GM23338 (cell line): ENCODE data around the gene HACL1. TPM values are rescaled to one million over a fixed set of nuclear protein-coding genes. Genes with fewer than 3 reads are reported as not detected.

Source experiments
- ATAC-seq: fragments of 200-7000 bp; cut with Tn5 transposase; 3 replicates; pipeline ENCODE4 v1.9.1; 2020
- DNase-seq: peaks from one replicate; pipeline ENCODE4 v3.0.0-alpha.2; 2015; ENCODE audit warnings: low spot score
- H2AFZ ChIP-seq: fragments of 200-600 bp; sonication (generic); 2 replicates; pipeline ENCODE4 v1.8.0; 2016; ENCODE audit warnings: antibody characterized with exemption, mild to moderate bottlenecking, moderate library complexity
- H3F3A ChIP-seq: fragments of 200-600 bp; sonication (generic); replicated peaks from 2 replicates; pipeline ENCODE4 v1.8.0; 2017; ENCODE audit warnings: antibody characterized with exemption, mixed run types, low read depth
- H3K27ac ChIP-seq: fragments of 200-600 bp; sonication (generic); 2 replicates; pipeline ENCODE4 v1.6.1; 2016; ENCODE audit warnings: low read depth
- H3K27me3 ChIP-seq: fragments of 200-600 bp; sonication (generic); 2 replicates; pipeline ENCODE4 v1.8.0; 2016; ENCODE audit warnings: mild to moderate bottlenecking, mixed run types, moderate library complexity; ENCODE audit not compliant: insufficient read depth
- H3K36me3 ChIP-seq: fragments of 200-600 bp; sonication (generic); 2 replicates; pipeline ENCODE4 v1.8.0; 2016; ENCODE audit warnings: mild to moderate bottlenecking; ENCODE audit not compliant: insufficient read depth
- H3K4me1 ChIP-seq: fragments of 200-600 bp; sonication (generic); 2 replicates; pipeline ENCODE4 v1.8.0; 2016; ENCODE audit warnings: mild to moderate bottlenecking, moderate library complexity; ENCODE audit not compliant: insufficient read depth
- H3K4me2 ChIP-seq: fragments of 200-600 bp; sonication (generic); 2 replicates; pipeline ENCODE4 v1.7.1; 2017; ENCODE audit warnings: mixed run types
- H3K4me3 ChIP-seq: fragments of 200-600 bp; sonication (generic); 2 replicates; pipeline ENCODE4 v1.6.1; 2016; ENCODE audit warnings: mixed run types
- H3K79me2 ChIP-seq: fragments of 200-600 bp; sonication (generic); replicated peaks from 2 replicates; pipeline ENCODE4 v1.8.0; 2017; ENCODE audit warnings: mild to moderate bottlenecking; ENCODE audit not compliant: insufficient read depth
- H3K9me2 ChIP-seq: fragments of 200-600 bp; sonication (generic); 2 replicates; pipeline ENCODE4 v1.8.0; 2017; ENCODE audit not compliant: insufficient read depth
- H4K20me1 ChIP-seq: fragments of 200-600 bp; sonication (generic); replicated peaks from 2 replicates; pipeline ENCODE4 v1.8.0; 2017; ENCODE audit warnings: mild to moderate bottlenecking; ENCODE audit not compliant: insufficient read depth
- H3K27ac Mint-ChIP-seq: 2 replicates; pipeline ENCODE4 v1.8.0; 2020; ENCODE audit warnings: inconsistent platforms, mild to moderate bottlenecking, moderate library complexity, mixed read lengths
- H3K27me3 Mint-ChIP-seq: 3 replicates; pipeline ENCODE4 v1.8.0; 2022; ENCODE audit warnings: low read depth, mild to moderate bottlenecking, moderate library complexity, mixed read lengths, inconsistent platforms; ENCODE audit not compliant: insufficient read depth, poor library complexity
- H3K36me3 Mint-ChIP-seq: 3 replicates; pipeline ENCODE4 v1.8.0; 2021; ENCODE audit warnings: low read depth, mild to moderate bottlenecking, inconsistent platforms, moderate library complexity, mixed read lengths
- H3K4me1 Mint-ChIP-seq: 3 replicates; pipeline ENCODE4 v1.8.0; 2020; ENCODE audit warnings: mild to moderate bottlenecking, inconsistent platforms, mixed read lengths
- H3K4me3 Mint-ChIP-seq: 3 replicates; pipeline ENCODE4 v1.8.0; 2021; ENCODE audit warnings: moderate library complexity, mild to moderate bottlenecking, inconsistent platforms, mixed read lengths
- H3K9me3 Mint-ChIP-seq: 3 replicates; pipeline ENCODE4 v1.8.0; 2020; ENCODE audit warnings: moderate library complexity, mild to moderate bottlenecking, inconsistent platforms, mixed read lengths
- CREB1 ChIP-seq: fragments of 250-450 bp; sonication (Bioruptor Pico); IDR thresholded peaks from 2 replicates; pipeline ENCODE4 v1.5.0; 2020; ENCODE audit warnings: low read depth, mild to moderate bottlenecking, moderate library complexity
- ETS1 ChIP-seq: IDR thresholded peaks from 2 replicates; pipeline ENCODE4 v1.6.1; 2016; ENCODE audit warnings: antibody characterized with exemption
- EZH2 ChIP-seq: fragments of 200-600 bp; sonication (generic); IDR thresholded peaks from one replicate; pipeline ENCODE4 v1.8.0; 2017; ENCODE audit warnings: antibody characterized with exemption, mild to moderate bottlenecking, low read depth; ENCODE audit not compliant: unreplicated experiment
- EZH2phosphoT487 ChIP-seq: fragments of 200-600 bp; sonication (generic); IDR thresholded peaks from one replicate; pipeline ENCODE4 v1.8.1; 2018; ENCODE audit warnings: antibody characterized with exemption; ENCODE audit not compliant: unreplicated experiment
- JUNB ChIP-seq: IDR thresholded peaks from one replicate; pipeline ENCODE4 v1.6.1; 2016; ENCODE audit warnings: antibody characterized with exemption; ENCODE audit not compliant: unreplicated experiment
- NANOG ChIP-seq: IDR thresholded peaks from 2 replicates; pipeline ENCODE4 v1.6.1; 2016; ENCODE audit warnings: antibody characterized with exemption, borderline replicate concordance
- POLR2AphosphoS5 ChIP-seq: IDR thresholded peaks from 2 replicates; pipeline ENCODE4 v1.6.1; 2016; ENCODE audit warnings: antibody characterized with exemption, low read depth
- REST ChIP-seq: IDR thresholded peaks from one replicate; pipeline ENCODE4 v1.6.1; 2018; ENCODE audit warnings: antibody characterized with exemption; ENCODE audit not compliant: unreplicated experiment
- STAT1 ChIP-seq: IDR thresholded peaks from one replicate; pipeline ENCODE4 v1.6.1; 2016; ENCODE audit warnings: antibody characterized with exemption; ENCODE audit not compliant: unreplicated experiment
- ZNF114 ChIP-seq: fragments of 250-450 bp; sonication (Bioruptor Pico); IDR thresholded peaks from 2 replicates; pipeline ENCODE4 v1.5.0; 2020; ENCODE audit warnings: mild to moderate bottlenecking, moderate library complexity
- ZNF331 ChIP-seq: fragments of 250-450 bp; sonication (Bioruptor Pico); IDR thresholded peaks from 2 replicates; pipeline ENCODE4 v1.5.0; 2020; ENCODE audit warnings: low read depth, mild to moderate bottlenecking, moderate library complexity
- ZNF462 ChIP-seq: fragments of 250-450 bp; sonication (Bioruptor Pico); IDR thresholded peaks from 2 replicates; pipeline ENCODE4 v1.5.0; 2020; ENCODE audit warnings: mild to moderate bottlenecking, moderate library complexity
- polyA plus RNA-seq: library from polyadenylated mRNA; unstranded; fragments of >200 nt; fragmentation: Nextera tagmentation; extraction: Ambion mirVana; gene quantifications from 2 replicates; pipeline ENCODE4 v1.2.1, GENCODE V29; 2016
- total RNA-seq: library from RNA; depleted of rRNA; stranded (reverse); fragments of >200 nt; shearing (Covaris generic); gene quantifications from 2 replicates; pipeline ENCODE4 v1.2.3, GENCODE V29; 2014
- TF ChIP-seq, protein P1 (sequence below), 2 experiments: fragments of 200-600 bp in 1 of 2; sonication (generic) in 1 of 2; conservative IDR thresholded peaks; 2 replicates each; pipeline versions ENCODE4 v1.5.1 to v1.6.1; 2016 to 2017; ENCODE audit warnings: antibody characterized with exemption in 2 of 2, low read depth in 2 of 2, mild to moderate bottlenecking in 2 of 2, moderate library complexity in 1 of 2

HACL1 gene
- total and polyA plus RNA-seq, 2 experiments from 2014 or later = 19.6 to 33.5 TPM

DNA sequence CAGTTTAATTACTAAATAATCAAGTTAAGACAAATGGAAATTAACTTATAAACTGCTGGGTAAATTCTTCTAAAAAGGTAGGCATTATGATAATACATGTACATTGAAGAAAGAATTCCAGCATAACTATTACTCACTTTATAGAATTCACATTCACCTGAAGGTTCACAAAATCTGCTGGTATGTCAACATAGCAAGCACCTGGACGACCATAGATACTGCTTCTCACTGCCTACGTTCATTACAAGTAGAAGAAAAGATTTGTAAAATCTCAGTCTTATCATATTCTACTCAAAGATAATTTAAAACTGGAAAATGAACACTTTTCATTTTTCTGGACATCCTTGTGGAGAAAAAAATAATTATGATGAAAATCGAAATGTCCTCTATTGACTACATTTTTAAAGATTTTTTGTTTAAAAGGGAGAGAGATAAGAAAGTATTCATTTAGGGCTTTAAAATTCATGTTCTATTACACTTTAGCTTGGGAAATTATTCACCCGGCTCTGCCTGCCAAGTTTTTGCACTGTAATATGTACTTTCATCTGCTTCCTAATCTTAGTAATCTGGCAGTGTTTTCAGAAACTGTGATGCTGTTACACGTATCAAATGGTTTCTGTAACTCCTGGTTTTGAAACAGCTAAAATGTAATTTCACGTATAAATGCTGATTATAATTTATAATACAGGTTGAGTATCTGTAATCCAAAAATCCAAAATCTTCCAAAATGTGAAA is 16.1 kb downstream of the HACL1 start:
- no peak overlapping the region for H3K4me2 ChIP-seq
- Mint-ChIP-seq H3K27ac (no peak overlapping the region), H3K27me3 (no peaks in the 10 kb centered on the region), H3K9me3 (no peaks in the 10 kb centered on the region), H3K36me3 (peaks cover 47% of the 10 kb centered on the region; the same call in 2 of the 3 replicates), H3K4me3 (no peak overlapping the region), H3K4me1 (no peaks in the 10 kb centered on the region)
- no peaks in the 10 kb centered on the region for H3K79me2 ChIP-seq
- H3K4me1 ChIP-seq = no peaks in the 10 kb centered on the region
- H3K27ac ChIP-seq = no peak overlapping the region
- no peak for DNase-seq
- H4K20me1 ChIP-seq = no peaks in the 10 kb centered on the region
- no peak for TF ChIP-seq NANOG
- TF ChIP-seq ZNF462 (CRISPR knock-in tag) = no peak
- TF ChIP-seq POLR2AphosphoS5 = no peak
- TF ChIP-seq REST = no peak
- TF ChIP-seq EZH2phosphoT487 = no peak
- TF ChIP-seq, protein P1, sequence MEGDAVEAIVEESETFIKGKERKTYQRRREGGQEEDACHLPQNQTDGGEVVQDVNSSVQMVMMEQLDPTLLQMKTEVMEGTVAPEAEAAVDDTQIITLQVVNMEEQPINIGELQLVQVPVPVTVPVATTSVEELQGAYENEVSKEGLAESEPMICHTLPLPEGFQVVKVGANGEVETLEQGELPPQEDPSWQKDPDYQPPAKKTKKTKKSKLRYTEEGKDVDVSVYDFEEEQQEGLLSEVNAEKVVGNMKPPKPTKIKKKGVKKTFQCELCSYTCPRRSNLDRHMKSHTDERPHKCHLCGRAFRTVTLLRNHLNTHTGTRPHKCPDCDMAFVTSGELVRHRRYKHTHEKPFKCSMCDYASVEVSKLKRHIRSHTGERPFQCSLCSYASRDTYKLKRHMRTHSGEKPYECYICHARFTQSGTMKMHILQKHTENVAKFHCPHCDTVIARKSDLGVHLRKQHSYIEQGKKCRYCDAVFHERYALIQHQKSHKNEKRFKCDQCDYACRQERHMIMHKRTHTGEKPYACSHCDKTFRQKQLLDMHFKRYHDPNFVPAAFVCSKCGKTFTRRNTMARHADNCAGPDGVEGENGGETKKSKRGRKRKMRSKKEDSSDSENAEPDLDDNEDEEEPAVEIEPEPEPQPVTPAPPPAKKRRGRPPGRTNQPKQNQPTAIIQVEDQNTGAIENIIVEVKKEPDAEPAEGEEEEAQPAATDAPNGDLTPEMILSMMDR (conservative IDR thresholded peaks at IDR 0.05; ENCODE audit: low read depth in 2 of 2) = no peak
- TF ChIP-seq STAT1 = no peak
- TF ChIP-seq ETS1 = no peak
- no peak for TF ChIP-seq JUNB
- no peak for TF ChIP-seq ZNF114 (CRISPR knock-in tag)
- TF ChIP-seq ZNF331 (CRISPR knock-in tag) = no peak
- no peak for TF ChIP-seq EZH2
- TF ChIP-seq CREB1 (CRISPR knock-in tag) = no peak
- H3K4me3 ChIP-seq = no peak overlapping the region
- H3K27me3 ChIP-seq = no peaks in the 10 kb centered on the region
- H2AFZ ChIP-seq = no peak overlapping the region
- H3F3A ChIP-seq = no peaks in the 10 kb centered on the region
- ATAC-seq = no peak
- H3K9me2 ChIP-seq = no peaks in the 10 kb centered on the region
- peaks cover 31% of the 10 kb centered on the region for H3K36me3 ChIP-seq
